HEK293 (cell line): ENCODE measurements around the gene IL22RA1.

ENCODE experiments used
- CTCF ChIP-seq: fragments of 450-650 bp; formaldehyde crosslinking; IDR thresholded peaks from 2 replicates; pipeline ENCODE4 v1.5.1; 2016; ENCODE audit warnings: missing biosample characterization, missing genetic modification characterization
- PRDM4 ChIP-seq: fragments of 450-650 bp; formaldehyde crosslinking; IDR thresholded peaks from 2 replicates; pipeline ENCODE4 v1.5.1; 2017; ENCODE audit warnings: missing biosample characterization, missing genetic modification characterization
- REST ChIP-seq: fragments of 450-650 bp; formaldehyde crosslinking; IDR thresholded peaks from 2 replicates; pipeline ENCODE4 v1.5.1; 2016; ENCODE audit warnings: missing biosample characterization, missing genetic modification characterization
- YY1 ChIP-seq: fragments of 450-650 bp; formaldehyde crosslinking; IDR thresholded peaks from 2 replicates; pipeline ENCODE4 v1.5.1; 2018; ENCODE audit warnings: missing biosample characterization, missing genetic modification characterization
- ZBTB44 ChIP-seq: fragments of 450-650 bp; IDR thresholded peaks from 2 replicates; pipeline ENCODE4 v1.5.1; 2018; ENCODE audit warnings: missing biosample characterization, mild to moderate bottlenecking, missing genetic modification characterization
- ZBTB8A ChIP-seq: fragments of 450-650 bp; formaldehyde crosslinking; IDR thresholded peaks from 2 replicates; pipeline ENCODE4 v1.5.1; 2016; ENCODE audit warnings: missing biosample characterization, missing genetic modification characterization
- ZNF121 ChIP-seq: fragments of 450-650 bp; formaldehyde crosslinking; IDR thresholded peaks from 2 replicates; pipeline ENCODE4 v1.5.1; 2016; ENCODE audit warnings: missing biosample characterization, missing genetic modification characterization
- ZNF223 ChIP-seq: fragments of 450-650 bp; formaldehyde crosslinking; IDR thresholded peaks from 2 replicates; pipeline ENCODE4 v1.5.1; 2016; ENCODE audit warnings: missing biosample characterization, missing genetic modification characterization
- ZNF488 ChIP-seq: fragments of 450-650 bp; formaldehyde crosslinking; IDR thresholded peaks from 2 replicates; pipeline ENCODE4 v1.5.1; 2016; ENCODE audit warnings: missing biosample characterization, missing genetic modification characterization
- ZNF518A ChIP-seq: fragments of 450-650 bp; formaldehyde crosslinking; conservative IDR thresholded peaks from 2 replicates; pipeline ENCODE4 v1.5.1; 2016; ENCODE audit warnings: low read depth, missing biosample characterization, missing genetic modification characterization
- ZNF558 ChIP-seq: fragments of 450-650 bp; formaldehyde crosslinking; IDR thresholded peaks from 2 replicates; pipeline ENCODE4 v1.5.1; 2016; ENCODE audit warnings: missing biosample characterization, missing genetic modification characterization
- ZNF561 ChIP-seq: fragments of 450-650 bp; IDR thresholded peaks from 2 replicates; pipeline ENCODE4 v1.5.1; 2018; ENCODE audit warnings: missing biosample characterization, missing genetic modification characterization, borderline replicate concordance

GRCh38 chr1:24119489-24119858, 23.5 kb downstream of the IL22RA1 start:
- TF ChIP-seq ZNF518A (tag by site-specific recombination) = no peak
- TF ChIP-seq CTCF (tag by site-specific recombination) = no peak
- no peak for TF ChIP-seq ZBTB8A (tag by site-specific recombination)
- TF ChIP-seq ZBTB44 (tag by site-specific recombination) = no peak
- TF ChIP-seq ZNF223 = no peak
- TF ChIP-seq YY1 (tag by site-specific recombination) = no peak
- no peak for TF ChIP-seq REST (tag by site-specific recombination)
- no peak for TF ChIP-seq ZNF561 (tag by site-specific recombination)
- no peak for TF ChIP-seq ZNF488
- TF ChIP-seq ZNF558 = no peak
- TF ChIP-seq ZNF121 (tag by site-specific recombination) = no peak
- no peak for TF ChIP-seq PRDM4
